CD4-positive, alpha-beta T cell treated with Interleukin-10 for 1 hour (primary cell): ENCODE data around the gene BGN.

ENCODE experiments used
- DNase-seq: peaks from one replicate; pipeline ENCODE4 v3.0.0-alpha.2; 2020

BGN gene

DNA sequence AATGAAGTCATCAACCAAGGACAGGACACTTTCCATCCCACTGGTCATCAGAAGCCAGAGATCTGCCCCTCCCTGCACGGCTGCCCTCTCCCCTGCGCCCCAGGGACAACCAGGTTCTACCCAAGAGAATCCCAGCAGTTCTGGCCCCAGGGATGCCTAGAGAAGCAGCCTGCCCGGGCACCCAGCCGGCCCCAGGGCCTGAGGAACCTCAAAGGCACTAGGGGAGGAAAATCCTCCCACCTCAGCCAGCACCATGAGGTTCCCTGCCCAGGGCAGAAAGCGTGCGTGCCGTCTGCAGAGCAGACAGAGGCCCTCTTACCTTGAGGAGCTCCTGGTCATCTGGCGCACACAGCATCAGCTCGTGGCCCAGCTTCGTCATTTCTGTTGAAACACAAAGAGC lies 32.5 kb upstream of the BGN start:
- DNase-seq = no peak

DNA sequence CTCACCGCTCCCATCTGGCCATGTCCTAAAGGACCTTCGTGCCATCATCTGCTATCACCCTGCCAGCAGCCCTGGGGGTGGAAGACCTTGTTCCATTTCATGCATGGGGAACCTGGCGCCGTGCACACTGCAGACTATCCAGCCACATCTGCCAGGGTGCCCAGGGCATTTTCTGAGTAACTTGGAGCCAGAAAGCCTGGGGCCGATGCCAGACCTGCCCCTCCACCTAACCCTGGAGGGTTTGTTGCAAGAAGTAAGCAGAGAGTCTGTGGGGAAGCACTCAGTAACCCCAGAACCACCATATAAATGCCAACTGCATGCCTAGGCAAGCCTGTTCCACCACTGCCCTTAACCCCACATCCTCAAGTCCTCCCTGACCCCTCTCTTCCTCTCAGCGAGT lies 31.7 kb upstream of the BGN start:
- DNase-seq = no peak

DNA sequence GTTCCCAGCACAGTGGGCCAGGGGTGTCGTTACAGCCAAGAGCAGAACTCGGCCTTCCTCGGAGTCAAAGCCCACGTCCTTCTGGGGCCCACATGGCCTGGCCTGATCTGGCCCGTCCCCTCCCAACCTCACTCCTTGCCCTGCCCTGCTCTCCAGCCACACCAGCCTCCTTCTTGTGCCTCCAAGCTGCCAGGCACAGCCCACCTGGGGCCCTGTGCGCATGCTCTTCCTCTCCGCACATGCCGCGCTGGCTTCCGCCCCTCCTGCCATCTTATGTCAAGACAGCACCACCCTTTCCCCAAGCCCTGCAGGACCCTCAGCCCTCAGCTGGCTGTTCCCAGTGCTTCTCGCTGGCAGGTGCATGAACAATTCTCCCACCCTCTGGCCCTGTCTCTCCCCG lies 31.2 kb upstream of the BGN start:
- no peak for DNase-seq

DNA sequence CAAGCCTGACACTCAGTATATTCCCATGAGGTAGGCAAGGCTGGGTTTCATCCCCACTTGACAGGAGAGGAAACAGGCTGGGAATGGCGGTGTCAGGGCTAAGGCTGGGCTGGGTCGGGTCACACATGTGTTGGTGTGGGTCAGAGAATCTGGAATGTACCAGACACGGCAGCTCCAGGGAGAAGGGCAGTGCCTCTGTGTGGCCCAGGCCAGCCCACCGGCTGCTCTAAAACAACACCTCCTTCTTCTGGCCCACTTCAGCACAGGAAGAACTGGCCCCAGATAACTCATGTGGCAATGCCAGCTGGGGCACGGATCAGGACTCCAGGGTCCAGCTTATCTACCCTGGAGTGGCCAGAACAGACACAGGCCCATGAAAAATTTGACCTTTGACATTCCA lies 30.7 kb upstream of the BGN start:
- DNase-seq = no peak

DNA sequence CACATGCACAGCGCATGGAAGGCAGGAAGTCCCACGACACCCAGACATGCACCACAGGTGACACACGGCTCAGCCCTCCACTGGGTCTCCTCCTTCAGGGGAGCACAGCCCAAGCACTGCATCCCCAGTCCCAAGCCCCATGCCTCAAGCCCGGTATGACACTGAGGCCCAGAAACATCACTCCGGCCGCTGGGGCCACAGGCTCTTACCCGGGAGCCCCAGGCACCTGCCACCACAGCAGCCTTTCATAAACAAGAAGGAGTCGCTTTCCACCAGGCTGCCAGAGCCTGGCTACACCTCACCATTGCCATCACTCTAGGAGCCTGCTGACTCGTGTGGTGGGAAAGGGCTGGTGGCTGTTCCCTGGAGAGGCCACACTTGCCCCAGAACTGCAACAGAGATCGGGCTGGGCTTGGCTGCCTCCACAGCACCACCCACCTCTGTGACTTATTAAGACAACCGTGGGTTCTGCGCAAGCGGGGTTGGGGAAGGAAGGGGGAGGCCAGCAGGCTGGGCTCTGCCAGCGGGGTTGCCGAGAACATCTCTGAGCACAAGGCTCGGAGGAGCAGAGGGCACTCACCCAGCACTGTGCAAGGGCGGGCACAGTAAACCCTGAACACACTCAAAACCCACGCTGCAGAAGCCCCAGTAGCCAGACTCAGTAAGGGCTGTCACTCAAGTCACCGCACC lies 28.9 kb upstream of the BGN start:
- no peak for DNase-seq

DNA sequence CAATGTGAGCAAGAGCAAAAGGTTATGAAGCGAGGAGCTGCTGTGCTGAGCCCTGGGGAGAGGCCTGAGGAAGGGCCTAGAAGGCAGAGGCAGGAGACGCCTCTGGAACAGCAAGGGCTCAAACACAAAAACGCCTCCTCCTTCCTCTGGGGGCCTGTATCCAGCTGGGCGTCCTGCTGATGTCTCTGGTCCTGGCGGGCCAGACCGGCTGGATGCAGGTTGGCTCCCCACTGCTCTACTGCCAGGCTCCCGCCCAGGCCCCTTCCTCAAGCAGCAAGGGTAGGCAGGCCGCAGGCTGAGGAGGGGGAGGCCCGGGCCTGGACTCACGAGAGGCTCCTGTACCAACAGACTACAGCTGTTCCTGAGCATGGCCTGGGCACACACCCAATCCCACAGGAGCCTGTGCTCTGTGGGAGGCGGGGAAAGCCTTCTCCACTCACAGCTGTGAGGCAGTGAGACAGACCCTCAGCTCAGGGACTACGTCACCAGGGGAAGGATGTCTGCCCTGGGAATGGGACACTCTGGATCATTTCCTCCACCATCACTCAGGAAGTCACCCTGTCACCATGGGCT lies 26.7 kb upstream of the BGN start:
- no peak for DNase-seq

DNA sequence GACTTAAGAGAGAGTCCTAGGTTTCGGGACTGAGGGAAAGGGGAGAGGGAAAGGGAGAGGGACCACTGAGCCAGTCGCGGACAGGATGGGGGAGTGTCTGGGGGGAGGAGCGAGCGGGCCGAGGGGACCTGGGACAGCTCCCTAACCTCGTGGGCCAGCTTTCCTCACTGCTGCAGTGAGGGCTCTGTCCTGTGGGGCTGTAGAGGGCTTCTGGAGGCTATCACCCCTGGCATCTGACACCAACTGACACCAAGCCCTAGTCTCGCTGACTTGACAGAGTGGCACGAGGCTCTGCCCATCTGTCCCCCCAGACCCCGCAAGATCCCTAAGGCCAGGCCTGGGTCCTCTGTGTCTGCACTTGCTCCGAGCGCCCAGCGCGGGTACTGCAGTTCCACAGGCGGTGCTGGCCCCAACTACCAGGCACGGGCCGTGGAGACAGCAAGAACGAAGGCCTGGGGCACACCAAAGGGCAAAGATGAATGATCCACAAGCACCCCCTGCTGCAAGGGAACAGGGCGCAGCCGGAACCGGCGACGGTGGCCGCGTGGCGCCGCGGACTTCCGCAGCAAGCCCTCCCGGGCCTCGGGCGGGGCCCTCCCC lies 24.9 kb upstream of the BGN start:
- DNase-seq = peak; percentile 2

DNA sequence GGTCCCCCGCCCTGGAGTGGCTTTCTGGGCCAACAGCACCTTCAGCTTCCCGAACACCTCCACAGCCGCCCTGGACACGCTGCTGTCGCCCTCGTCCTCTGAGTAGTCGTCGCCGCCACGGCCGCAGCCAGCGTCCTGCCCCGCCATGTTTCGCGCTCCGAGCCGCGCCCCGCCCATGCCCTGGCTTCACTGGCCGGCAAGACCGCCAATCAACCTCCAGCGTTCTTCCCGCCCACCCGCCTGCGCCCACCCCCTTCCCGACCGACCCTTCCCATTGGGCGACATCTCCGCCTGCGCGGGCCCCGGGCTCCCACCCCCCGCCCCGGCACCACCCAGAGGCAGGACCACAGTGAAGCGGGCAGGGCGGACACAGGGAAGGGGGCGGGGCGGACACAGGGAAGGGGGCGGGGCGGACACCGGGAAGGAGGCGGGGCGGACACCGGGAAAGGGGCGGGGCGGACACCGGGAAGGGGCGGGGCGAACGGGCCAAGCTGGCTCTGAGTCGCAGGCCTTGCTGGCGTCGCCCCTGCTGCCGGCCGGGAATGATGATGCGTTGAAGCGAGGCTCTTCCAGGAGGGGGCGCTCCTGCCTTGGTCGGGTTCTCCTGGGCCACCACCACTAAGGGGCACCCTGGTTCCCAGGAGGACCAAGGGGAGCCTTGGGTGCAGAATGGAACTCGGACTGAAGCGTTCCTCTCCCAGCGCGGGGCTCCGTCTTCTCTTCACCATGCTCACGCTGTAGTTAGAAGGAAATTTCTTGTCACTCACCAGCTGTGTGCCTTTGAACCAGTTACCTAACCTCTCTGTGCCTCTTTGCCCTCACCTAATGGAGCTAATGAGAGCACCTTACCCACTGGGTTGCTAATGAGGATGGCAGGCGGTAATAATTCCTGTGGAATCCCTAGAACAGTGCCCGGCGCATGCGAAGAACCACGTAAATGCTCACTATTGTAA lies 24.1 kb upstream of the BGN start, which contains the start of gene HAUS7:
HAUS7 (minus strand) TSS at position 166 of the 953 bp plus-strand sequence; CDS start at position 147, 19 bp downstream.
- peak; percentile 91 for DNase-seq

DNA sequence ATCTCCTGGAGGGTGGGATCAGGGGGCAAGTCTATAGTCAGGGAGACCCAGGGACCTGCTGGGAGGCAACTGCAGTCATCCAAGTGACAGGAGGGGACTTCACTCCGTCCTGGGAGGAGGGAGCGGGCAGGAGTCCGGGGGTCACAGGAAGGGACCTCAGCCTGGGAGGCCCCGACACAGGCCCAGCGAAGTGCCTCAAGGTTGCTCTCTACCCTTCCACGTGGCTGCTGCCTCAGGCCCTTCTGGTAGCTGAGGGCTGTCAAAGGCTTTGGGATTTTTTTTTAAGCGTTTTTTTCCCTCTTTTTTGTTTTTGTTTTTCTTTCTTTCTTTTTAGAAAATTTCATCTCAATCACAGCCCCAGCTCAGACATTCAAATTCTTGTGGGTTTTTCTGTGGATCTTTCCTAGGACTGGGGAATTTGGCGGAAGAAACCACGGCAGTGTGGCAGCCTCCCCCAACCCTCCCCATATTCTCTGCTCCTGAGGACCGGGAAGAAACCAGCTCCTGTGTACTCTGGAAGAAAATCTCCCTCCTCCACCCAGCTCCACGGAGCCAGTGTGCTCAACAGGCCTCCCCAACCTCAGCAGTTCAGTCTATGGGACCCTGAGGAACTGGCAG lies 23.0 kb upstream of the BGN start:
- no peak for DNase-seq

DNA sequence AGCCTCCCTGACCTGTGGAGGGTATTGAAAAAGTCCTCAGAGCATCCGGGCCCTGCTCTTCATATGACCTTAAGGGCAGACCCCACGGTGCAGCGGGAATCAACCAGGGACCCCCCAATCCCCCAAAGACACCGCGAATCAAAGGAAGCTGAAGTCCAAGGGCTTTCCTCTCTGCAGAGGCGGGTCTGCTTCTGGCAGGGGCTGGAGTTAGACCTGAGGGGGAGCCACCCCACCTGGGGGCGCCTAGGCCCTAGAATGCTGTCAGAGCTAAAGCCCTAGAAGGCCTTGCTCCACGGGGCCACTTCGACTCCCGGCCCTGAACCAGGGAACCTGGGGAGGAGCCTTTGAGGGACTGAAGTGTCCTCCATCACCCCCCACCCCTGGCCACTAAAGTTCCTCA lies 21.7 kb upstream of the BGN start:
- no peak for DNase-seq

DNA sequence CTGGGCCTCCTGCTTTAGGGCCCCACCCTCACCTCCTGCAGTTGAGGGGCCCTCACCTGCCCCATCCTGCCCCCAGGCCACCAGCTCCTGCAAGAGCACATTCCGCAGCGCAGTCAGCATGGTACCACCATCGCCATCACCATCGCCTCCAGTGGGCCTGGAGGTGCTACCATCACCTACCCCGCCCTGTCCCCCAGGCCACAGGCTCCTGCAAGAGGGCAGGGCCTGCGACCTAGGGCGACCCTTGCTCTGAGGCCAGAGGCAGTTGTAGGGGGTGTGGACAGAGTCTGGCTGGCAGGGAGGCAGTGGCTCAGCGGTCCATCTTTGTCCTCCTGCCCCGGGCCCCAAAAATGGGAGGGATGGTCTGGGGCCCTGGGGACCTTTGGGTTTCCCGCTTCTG lies 20.5 kb upstream of the BGN start:
- no peak for DNase-seq

DNA sequence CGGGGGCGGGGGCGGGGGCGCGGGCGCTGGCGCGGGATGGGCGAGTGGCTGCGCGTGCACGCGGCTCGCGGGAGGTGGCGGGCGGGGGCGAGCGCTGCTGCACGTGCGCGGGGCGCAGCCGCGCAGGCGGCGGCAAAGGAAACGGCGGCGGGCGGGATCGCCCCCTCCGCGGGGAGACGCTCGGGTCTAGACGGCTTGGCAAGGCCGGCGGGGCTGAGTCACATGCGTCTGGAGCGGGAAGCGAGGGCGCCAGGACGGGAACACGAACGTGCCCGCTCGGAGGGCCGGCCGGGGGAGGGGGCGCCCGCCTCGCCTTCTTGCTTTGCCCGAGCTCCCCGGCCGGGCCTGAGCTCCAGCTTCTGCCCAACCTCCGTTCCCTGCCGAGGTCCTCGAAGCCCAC lies 20.1 kb upstream of the BGN start:
- peak; percentile 59 for DNase-seq

DNA sequence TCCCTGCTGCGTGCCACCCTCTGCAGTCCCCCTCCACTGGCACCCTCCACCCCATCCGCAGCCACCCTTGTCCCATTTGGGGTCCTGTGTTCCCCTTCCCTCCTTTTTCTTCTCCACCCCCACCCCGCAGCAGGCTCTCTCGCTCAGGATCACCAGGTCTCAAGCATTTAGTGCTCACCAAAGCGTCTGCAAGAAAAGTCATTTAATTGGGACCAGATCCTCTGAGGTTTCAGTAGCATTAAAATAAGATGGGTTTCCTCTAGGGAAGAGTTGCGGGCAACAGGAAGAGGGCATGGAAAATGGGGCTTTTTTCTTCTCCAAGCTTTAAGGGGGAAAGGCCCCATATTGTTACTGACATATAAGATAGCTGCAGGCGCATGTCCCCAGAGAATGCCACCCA lies 19.5 kb upstream of the BGN start:
- DNase-seq = no peak

DNA sequence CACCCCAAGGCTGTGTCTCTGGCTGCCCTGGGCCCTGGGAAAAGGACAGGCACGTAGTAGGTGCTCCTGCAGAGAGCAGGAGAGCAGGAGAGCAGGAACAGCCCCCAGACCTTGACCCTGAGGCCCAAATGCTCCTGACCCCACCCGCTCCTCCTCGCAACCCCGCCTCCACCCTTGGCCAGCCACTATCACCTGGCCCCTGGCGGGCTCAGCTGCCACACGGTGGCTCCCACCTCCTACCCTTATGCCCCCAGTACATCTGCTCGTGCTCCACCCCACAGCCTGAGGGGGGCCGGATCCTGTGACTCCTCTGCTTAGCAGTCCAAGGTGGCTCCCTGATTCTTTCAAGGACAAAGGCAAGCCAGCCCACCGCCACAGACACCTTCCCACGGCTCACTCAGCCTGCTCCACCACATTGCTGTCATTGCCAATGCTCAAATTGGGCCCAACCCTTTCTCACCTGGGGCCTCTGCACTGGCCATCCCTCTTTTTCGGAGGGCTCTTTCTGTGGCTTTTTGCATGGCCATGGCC lies 19.0 kb upstream of the BGN start:
- no peak for DNase-seq

DNA sequence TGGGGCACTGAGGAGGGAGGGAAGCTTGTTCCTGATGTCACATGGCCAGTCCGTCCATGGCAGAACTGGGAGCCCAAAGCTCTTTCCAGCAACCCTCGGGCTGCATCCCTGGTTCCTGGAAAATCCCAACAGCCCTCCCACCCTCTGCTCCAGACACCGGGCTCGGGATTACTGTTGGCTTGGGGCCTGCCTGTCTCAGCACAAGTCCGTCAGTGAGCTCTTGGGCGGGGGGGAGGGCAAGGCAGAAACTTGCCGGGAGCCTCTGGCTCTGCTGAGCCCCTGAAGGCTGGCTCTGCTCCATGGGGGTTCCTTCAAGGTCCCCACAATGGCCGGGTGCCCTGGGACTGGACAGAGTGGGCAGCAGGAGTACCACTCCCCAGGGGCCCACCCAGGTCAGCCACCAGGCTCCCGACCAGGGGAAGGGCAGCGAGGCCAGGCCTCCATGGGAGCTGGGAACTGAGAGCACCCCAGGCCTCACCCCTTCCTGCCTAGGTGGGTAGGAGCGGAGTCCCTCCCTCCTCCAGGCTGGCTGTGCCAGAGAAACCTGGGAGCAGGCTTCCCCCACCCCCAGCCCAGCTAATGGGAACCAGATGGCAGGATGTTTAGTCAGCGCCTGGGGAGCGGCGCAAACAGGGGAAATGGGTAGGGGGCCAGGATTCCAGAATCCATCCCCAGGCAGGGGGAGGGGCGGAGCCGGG lies 18.0 kb upstream of the BGN start:
- DNase-seq = no peak

DNA sequence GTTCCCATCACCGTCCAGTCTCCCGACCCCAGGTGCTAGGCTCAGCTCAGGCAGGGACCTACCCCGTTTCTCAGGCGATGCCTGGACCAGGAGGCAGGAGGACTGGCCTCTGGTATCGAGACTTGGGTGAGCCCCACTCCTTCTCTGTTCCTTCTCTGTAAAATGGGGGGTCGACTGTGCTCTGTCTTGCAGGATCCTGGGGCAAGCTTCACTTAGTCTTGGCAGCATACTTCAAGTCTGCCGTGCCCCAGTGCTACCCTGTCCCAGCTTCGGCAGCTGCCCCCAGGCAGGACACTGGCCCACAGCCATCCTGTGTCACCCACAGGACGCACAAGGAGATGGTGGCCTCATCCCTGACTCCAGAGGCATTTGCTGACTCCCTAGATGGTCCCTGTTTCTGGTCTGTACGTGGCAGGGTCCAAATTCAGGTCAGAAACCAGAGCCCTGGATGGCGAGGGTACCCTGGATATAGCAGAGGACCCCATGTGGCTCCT lies 17.4 kb upstream of the BGN start:
- no peak for DNase-seq

DNA sequence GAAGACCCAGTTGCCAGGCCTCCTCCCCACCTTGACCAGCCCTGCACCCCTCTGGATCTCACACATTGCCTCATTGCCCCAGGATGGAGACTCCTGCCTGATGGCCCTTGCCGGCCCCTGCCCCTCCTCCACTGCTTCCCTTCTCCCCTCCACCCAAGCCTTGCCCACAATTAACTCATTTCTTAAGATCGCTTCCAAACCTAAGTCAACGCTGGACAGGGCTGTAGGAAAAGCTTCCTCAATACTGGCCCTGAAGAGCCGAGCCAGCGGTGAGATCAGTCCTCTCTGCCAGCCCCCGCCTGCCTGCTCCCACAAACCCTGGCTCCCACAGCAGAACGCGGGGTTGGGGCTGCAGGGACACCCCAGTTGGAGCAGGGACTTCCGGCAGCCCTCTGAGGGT lies 16.9 kb upstream of the BGN start:
- DNase-seq = no peak

DNA sequence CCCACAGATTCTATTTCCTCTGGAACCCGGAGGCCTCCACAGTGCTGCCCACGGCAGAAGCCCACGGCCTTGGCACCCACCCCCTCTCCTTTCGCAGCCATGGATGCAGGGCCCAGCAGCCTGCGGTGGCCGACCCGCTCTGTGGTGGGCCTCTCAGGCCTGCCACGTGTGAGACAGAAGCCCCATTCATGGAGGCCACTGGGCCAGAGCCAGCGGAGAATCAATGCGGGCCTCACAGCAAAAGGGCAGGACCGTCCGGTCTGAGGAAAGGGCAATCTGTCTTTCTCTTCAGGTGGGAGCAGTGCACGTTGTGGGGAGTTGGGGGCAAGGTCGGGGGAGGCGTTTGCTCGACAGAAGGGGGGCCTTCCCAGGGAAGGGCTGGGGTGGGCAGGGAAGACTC lies 16.0 kb upstream of the BGN start:
- no peak for DNase-seq

DNA sequence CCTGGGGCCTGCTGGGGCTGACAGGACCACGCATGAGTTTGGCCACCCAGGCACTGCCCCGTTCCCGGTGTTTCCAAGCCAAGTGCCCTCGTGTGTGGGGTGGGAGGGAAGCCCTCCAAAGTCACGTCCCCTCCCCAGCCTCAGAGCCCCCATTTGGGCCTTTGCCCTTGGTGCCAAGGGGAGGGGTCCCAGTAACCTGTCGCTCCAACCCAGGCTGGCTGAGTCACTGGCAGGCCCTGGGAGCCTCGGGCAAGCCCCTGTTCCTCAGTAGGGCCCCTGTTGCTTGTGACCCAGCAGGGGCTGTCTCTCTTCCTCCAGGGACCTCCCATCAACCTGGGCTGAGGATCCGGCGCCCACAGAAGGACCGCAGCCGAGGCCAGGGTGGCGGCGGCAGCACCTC lies 13.7 kb upstream of the BGN start:
- no peak for DNase-seq

DNA sequence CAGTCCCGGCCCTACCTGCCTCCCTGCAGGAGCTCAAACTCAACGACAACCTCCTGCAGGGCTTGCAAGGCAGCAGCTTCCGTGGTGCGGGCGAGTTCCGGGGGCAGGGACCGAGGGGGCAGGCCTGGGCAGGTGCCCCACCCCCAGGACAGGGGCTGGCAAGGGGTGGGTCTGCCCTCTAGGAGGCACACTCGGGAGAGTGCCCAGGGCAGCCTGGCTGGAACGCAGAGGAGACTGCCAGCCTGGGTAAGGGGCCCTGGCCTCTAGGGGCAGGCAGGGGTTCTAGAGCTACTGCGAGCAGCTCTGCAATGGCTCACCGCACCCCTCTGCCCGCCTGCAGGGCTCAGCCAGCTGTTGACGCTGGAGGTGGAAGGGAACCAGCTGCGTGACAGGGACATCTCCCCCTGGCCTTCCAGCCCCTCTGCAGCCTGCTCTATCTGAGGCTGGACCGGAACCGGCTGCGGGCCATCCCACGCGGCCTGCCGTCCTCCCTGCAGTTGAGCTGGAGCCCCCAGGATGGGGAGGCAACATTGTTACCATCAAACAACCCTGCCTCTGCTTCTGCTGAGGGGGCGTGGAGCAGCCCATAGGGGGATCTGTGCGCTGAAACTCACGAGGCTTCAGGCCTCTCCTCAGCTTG lies 12.3 kb upstream of the BGN start:
- DNase-seq = no peak

DNA sequence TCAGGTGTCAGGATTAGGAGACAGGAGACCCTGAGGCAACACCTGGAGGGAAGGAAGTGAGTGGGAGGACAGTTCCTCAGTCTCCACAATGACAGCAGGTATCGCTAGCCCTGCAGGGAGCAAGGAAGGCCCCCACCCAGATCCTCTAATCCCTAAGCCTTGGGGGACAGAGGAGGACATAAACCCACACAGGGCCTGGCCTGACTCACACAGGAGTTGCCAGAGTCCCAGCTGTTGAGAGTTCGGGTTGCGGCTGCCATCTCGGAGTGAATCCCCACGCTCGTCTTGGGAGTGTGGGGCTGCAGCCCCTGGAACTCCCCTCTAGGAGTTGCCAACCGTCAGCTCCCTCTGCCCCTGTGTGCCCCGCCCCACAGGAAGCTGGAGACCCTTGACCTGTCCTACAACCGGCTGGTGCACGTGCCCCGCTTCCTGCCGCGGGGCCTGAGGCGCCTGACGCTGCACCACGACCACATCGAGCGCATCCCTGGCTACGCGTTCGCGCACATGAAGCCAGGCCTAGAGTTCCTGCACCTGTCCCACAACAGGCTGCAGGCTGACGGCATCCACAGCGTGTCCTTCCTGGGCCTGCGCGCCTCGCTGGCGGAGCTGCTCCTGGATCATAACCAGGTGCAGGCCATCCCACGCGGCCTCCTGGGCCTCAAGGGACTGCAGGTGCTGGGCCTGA lies 9.2 kb upstream of the BGN start:
- DNase-seq = no peak
